ENCODE data around the gene PDIA6.

- no peak for TF ChIP-seq EZH2phosphoT487 (conservative IDR thresholded peaks at IDR 0.05; ENCODE audit: low read length)
- TF ChIP-seq, protein P1, sequence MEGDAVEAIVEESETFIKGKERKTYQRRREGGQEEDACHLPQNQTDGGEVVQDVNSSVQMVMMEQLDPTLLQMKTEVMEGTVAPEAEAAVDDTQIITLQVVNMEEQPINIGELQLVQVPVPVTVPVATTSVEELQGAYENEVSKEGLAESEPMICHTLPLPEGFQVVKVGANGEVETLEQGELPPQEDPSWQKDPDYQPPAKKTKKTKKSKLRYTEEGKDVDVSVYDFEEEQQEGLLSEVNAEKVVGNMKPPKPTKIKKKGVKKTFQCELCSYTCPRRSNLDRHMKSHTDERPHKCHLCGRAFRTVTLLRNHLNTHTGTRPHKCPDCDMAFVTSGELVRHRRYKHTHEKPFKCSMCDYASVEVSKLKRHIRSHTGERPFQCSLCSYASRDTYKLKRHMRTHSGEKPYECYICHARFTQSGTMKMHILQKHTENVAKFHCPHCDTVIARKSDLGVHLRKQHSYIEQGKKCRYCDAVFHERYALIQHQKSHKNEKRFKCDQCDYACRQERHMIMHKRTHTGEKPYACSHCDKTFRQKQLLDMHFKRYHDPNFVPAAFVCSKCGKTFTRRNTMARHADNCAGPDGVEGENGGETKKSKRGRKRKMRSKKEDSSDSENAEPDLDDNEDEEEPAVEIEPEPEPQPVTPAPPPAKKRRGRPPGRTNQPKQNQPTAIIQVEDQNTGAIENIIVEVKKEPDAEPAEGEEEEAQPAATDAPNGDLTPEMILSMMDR (IDR thresholded peaks at IDR 0.05; ENCODE audit: insufficient read depth, low read length, poor library complexity, severe bottlenecking) = no peak
These were observed 49.7 kb upstream of the PDIA6 start for GRCh38 chr2:10862330-10862729.
